Femur (tissue), 1 donor: ENCODE results near the gene RNF150.

Experiments used
- DNase-seq: peaks from one replicate; pipeline ENCODE4 v3.0.0-alpha.2; 2017

Gene RNF150

DNA sequence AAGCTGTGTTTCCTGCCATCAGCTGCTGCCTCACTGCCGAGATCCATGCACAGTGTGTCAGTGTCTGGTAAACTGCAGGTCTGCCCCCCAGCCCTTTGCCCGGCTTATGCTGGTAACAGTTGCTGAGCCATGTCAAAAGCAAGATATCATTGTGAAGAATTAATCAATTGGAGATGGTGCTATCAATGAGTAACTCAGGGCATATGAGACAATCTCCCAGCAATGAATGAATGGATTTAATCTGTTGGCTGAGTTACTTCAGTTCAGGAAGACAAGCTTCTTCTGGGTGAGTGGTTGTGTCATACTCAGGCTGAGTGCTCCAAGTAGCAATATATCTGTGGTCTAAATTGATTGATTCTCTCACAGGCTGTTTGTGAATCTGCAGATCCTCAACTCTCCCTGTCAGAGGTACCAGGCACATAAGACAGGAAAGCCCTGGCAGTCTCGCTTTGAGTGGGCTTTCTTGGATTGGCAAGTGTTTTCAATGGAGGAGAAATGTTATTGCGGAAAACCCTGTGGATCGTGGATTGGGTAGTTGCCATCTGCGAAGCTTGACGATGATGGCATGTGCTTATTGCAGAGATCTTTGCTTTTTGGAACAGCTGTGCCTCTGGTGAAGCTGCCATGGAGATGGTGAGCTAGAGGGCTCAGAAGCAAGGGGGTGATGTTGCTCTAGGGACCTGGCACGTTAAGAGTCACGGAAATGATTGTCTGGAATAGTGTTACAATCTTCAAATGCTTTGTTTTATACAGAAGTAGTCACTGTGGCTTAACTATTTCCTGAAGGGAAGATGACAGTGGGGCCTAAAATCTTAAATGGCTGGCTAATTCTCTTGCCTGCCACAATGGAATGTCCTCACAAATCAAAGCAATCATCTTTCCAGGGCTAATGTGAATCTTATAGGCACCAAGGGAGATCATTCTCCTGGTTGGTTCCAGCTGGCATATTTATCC, 229.5 kb downstream of the RNF150 start:
- peak; percentile 46 for DNase-seq

- DNase-seq: no peak
Measured at GRCh38 chr4:140901736-140902336, 231.4 kb downstream of the RNF150 start.

DNA sequence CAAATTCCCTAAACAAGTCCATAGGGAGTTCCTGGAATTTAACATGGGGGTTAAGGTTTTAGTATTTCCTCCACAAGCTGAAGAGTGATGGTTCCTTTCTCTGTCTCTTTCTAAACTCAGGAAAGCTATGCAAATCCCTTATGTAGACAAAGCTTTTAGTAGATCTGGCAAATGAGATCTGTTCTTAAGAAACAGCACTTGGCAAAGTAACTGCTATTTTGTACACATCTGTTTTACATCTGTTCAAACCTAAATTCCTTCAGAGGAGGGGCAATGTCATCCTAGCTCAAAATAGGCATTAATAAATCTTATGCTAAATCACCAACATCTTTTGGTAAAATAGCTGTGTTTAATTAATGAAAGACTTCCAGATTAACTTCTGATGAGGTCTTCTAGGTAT, 239.3 kb downstream of the RNF150 start:
- DNase-seq: no peak

- DNase-seq: no peak
Measured at GRCh38 chr4:140888054-140888453, 245.2 kb downstream of the RNF150 start.

GRCh38 chr4:140887467-140887866, 245.8 kb downstream of the RNF150 start:
- no peak for DNase-seq

- DNase-seq: peak; percentile 48
Measured at GRCh38 chr4:140884431-140885058, 248.7 kb downstream of the RNF150 start.

GRCh38 chr4:140877781-140878180, 255.5 kb downstream of the RNF150 start:
- DNase-seq: no peak

- DNase-seq: no peak
Measured at GRCh38 chr4:140876615-140877364, 256.5 kb downstream of the RNF150 start.

- DNase-seq: no peak
Measured at GRCh38 chr4:140875746-140876452, 257.4 kb downstream of the RNF150 start.

GRCh38 chr4:140874056-140874455, 259.2 kb downstream of the RNF150 start:
- DNase-seq: no peak

GRCh38 chr4:140871368-140871767, 261.9 kb downstream of the RNF150 start:
- DNase-seq: no peak

- no peak for DNase-seq
Measured at GRCh38 chr4:140870427-140870826, 262.8 kb downstream of the RNF150 start.

GRCh38 chr4:140869446-140869845, 263.8 kb downstream of the RNF150 start:
- no peak for DNase-seq

- no peak for DNase-seq
Measured at GRCh38 chr4:140867356-140867755, 265.9 kb downstream of the RNF150 start.

DNA sequence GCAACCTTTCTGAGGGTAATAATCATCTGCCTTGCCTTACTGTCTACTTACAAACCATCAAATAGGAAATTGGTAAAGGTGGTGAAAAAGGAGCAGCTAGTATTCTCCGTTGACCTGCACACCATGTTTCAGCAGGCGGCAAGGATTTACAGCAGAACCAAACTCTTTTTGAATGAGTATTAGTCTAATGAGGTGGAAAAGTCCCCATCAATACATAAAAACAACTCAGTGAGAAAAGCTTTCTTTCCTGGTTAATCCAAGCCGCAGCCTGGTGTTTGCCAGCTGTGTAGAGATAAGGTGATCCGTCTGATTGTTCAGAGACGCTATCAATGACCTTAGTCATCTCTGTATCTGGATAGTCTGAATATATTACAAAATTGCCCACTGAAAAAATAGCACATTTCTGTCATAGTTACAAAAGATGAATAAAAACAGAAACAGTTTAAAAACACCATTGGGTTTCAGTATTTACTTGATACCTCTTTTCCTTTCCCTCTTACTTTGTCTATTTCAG, 266.7 kb downstream of the RNF150 start:
- no peak for DNase-seq

GRCh38 chr4:140865253-140866217, 267.7 kb downstream of the RNF150 start:
- no peak for DNase-seq

DNA sequence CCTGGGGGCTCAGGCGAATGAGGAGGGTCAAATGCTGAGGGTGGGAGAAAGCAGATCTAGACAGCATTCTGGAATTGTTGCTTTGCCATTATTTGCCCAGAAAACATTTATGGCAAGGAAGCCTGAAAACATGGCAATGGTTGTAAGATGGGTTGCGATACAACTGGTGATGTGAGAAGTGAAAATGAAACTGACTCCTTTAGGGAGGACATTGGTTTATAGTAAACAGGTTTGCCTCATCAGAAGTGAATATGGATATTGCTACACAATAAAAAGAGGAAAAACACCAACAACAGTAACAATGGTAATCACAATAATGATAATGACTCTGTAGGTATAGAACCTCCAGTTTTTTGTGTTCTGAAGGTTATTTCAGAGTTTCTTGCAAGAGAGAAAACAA, 270.1 kb downstream of the RNF150 start:
- DNase-seq: no peak

- DNase-seq: no peak
Measured at GRCh38 chr4:140862177-140862442, 271.2 kb downstream of the RNF150 start.

GRCh38 chr4:140861359-140862176, 271.7 kb downstream of the RNF150 start:
- DNase-seq: peak; percentile 84

- no peak for DNase-seq
Measured at GRCh38 chr4:140858897-140859296, 274.4 kb downstream of the RNF150 start.
